HG02840 (cell line): ENCODE results near the gene NTRK3.
"Not testable (repeated sequence)": the region's sequence is repeated elsewhere in the genome, so short reads cannot be mapped to it uniquely, and the experiment has no call there.

Experiments
- ATAC-seq: cut with Tn5 transposase; IDR thresholded peaks from one replicate; pipeline ENCODE4 v1.9.1; 2021; ENCODE audit warnings: mild to moderate bottlenecking, moderate library complexity, moderate number of reproducible peaks; ENCODE audit not compliant: unreplicated experiment, low FRiP score

The NTRK3 gene

DNA sequence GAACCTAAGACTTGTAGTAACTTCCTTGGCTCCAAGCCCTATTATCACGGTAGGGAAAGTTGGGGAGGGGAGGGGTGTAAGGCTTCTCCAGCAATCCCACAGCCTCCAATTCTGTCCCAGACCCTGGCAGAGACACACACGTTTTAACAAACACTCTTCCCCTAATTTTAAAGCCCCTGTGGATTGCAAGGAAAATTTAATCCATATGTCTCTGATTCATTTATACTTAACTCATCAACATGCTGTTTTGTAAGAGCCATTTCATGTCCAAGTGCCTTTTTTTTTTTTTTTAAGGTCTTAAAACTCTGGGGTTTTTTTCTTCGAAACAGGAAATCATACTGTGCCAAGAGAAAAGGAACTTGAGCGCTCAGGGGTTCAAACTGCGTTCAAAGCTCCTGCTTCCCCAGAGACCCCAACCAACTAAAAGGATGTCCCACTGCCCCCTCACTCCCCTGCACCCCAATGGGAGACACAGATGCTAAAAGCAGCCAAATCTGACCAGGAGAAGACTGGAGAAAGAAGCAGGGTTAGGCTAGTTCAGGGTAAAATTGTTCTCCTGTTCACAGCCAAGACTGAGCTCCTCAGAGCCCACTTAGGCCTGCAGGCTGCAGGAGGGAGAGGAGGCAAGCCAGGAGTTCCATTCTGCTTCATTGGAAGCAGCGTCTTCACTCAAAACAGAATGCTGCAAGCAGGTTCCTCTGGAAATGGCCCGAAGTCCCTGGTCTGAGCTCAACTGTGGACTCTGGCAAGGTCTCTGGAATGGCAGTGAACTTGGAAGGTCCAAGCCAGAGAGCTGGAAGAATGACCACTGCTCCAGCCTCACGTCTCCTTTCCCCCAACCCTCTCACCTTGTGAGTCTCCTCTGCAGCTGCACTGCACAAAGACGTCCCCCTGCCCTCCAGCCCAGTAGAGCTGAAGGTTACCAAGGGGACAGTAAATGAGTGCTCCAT, 172.5 kb downstream of the NTRK3 start:
- ATAC-seq: no peak

GRCh38 chr15:88080616-88081015, 175.9 kb downstream of the NTRK3 start:
- no peak for ATAC-seq

- ATAC-seq: no peak
Observed at GRCh38 chr15:88077296-88078020, 179.1 kb downstream of the NTRK3 start.

DNA sequence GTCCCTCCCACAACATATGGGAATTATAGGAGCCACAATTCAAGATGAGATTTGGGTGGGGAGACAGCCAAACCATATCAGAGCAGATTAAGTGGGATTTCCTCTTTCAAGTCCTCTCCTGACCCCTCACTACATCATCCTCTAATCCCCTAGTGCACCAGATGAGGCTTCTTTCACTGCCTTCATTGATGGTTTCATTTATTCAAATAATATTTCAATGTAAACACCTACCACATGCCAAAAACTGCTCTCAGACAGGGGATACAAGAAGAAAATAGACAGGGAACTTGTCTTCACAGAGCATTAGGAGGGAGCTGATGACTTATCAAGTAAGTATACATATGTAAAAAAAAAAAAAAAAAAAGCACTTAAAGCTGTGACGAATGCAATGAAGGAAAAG, 180.2 kb downstream of the NTRK3 start:
- no peak for ATAC-seq

DNA sequence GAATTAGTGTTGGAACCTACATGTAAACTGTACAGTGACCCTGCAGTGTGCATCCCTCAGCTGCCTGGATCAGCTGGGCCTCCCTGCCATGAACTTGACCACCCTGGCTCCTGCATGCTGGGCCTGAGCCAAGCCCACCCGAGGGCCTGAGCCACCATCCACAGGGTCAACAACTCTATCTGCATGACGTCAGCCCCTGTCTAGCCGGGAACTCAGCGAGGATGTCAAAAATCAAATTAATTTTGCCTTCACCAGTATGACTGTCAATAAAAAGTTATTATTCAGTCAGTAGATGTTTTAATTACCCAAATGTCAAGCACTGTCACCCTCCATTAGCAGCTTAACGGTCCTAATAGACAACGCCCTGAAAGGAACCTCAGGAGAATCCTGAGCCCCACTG, 181.4 kb downstream of the NTRK3 start:
- no peak for ATAC-seq

- no peak for ATAC-seq
Observed at GRCh38 chr15:88074386-88074785, 182.2 kb downstream of the NTRK3 start.

GRCh38 chr15:88073391-88073691, 183.2 kb downstream of the NTRK3 start:
- ATAC-seq: no peak

GRCh38 chr15:88072598-88073390, 183.7 kb downstream of the NTRK3 start:
- ATAC-seq: no peak

DNA sequence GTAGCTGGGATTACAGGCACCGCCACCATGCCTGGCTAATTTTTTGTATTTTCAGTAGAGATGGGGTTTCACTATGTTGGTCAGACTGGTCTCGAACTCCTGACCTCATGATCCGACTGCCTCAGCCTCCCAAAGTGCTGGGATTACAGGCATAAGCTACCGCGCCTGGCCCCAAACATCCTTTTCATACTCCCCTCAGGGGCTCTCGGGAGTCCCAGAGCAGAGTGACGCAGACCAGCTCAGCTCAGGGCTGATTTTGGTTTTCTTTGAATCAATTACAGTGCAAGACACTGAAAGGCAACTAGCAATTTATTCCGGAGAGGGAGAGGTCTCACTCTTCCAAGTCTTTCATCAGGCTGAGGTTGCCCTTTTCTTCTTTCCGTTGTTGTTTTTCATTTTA, 184.4 kb downstream of the NTRK3 start:
- not testable (repeated sequence) for ATAC-seq

GRCh38 chr15:88071141-88071540, 185.4 kb downstream of the NTRK3 start:
- no peak for ATAC-seq

DNA sequence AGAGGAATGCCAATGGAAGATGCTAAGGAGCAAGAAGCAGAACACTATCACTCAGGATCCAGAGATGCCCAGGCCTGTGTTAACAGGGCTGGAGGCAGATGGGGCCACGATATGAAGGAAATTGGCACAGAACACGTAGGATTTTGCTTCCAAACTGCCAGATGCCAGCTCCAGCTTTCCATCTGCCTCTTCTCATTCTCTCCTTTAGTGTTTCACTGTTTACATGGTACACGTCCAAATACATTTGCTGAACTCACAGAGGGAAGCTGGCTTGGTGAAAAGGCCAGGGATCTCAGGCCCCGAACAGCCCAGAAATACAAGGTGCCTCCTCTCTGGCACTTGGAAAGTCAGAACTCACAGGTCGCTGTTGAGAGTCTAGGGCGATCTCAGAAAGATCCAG, 187.0 kb downstream of the NTRK3 start:
- no peak for ATAC-seq

GRCh38 chr15:88067331-88067685, 189.2 kb downstream of the NTRK3 start:
- no peak for ATAC-seq

DNA sequence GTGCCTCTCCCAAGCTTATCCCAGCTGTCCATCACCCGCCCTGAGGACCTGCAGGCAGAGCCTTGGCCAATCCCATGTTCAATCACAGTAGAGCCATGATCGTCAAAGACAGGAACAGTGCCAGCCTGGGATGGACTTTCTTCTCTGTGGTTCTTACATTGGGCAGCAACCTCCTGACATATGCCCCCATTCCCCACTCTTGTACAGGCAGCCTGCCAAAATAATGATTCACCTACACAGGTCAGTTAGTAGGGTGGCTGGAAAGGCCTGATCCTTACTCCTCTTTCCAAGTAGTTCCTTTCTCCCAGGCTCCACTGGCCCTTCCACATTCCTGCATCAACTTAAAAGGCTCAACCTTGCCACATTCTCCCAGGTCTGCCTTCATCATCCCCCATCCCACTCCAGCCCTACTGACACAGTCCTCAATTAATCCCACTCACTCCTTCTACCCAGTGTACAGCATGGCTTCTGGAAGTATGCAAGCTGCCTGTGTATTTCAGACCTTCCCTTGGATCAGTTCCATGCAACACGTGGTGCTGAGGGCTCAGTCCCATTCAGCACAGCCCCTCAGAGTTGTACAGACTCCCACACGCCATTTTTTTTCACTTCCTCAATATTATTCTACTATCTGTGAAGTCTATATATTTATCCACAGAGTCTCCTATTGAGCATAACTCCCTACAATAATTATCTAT, 189.8 kb downstream of the NTRK3 start:
- no peak for ATAC-seq

- ATAC-seq: no peak
Observed at GRCh38 chr15:88061452-88061851, 195.1 kb downstream of the NTRK3 start.

GRCh38 chr15:88060383-88060782, 196.2 kb downstream of the NTRK3 start:
- no peak for ATAC-seq

GRCh38 chr15:88057836-88058235, 198.7 kb downstream of the NTRK3 start:
- no peak for ATAC-seq

DNA sequence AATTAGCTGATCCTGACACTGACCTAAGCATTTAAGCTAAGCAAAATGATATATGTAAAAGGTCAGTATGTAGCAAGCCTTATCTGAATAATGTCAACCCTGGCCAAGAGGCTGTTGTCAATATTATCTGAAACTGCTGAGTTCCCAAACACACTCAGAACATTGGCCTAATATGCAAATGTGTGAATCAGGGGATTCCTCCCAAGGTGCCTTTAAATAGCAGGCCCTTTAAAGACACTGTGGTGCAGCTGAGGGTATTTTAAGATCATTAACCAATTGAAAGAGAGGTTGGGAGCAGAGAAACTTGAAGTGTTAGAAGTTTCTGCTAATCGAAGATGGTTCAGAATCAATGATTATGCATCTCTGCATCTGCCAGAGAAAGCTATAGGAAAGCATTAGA, 207.0 kb downstream of the NTRK3 start:
- ATAC-seq: no peak

DNA sequence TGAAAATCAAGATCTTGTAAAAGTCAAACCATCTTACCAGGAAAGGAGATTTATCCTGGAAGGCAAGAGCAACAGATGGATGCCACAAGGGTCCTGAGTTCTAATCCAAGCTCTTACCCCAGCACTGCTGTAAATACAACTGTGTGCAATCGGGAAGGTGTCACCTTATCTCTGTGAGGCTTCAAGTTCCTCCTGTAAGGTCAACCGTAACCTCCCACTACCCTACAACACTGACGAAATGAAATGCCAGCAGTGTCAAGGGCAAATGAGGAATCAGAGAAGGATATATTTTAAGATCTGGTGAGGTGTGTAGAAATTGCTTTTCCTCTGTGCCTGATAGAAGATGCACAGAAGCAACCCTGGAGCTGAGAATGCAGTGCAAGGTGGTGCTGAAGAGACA, 207.8 kb downstream of the NTRK3 start:
- no peak for ATAC-seq

- ATAC-seq: no peak
Observed at GRCh38 chr15:88048237-88048636, 208.3 kb downstream of the NTRK3 start.

DNA sequence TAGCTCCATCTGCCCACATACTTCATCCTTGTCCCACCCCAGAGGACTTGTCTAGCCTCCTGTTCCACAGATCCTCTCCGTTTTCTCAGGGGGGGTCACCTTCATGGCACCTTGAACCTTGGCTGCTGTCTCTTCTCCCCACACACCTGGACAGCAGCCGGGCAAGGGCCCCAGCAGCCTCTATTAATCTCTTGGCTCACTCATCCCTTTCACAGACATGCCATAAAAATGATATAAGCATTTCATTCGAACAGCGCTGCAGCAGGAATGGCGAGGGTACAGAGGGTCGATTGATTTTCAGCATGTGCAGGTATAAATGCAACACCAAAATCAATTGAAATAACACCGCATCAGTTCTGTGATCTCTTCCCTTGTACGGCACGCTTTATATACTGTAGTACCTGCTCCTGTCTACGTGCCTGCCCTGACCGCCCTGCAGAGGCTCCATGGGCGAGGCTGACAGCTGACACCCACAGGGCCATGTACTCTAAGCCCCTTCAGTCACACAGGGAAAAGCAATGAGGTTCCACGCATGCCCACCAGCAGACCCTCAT, 209.9 kb downstream of the NTRK3 start:
- no peak for ATAC-seq
